HepG2 (cell line): ENCODE measurements around the gene TMEM253. TPM values are rescaled to one million over a fixed set of nuclear protein-coding genes. Genes with fewer than 3 reads are reported as not detected.

Source experiments
- CAMTA2 ChIP-seq: sonication (generic); formaldehyde crosslinking; IDR thresholded peaks from 2 replicates; pipeline ENCODE4 v1.4.0; 2020; ENCODE audit warnings: mild to moderate bottlenecking, missing genetic modification reagents, borderline replicate concordance
- HOXA5 ChIP-seq: sonication (generic); formaldehyde crosslinking; IDR thresholded peaks from 2 replicates; pipeline ENCODE4 v1.4.0; 2020; ENCODE audit warnings: missing genetic modification reagents
- KDM1A ChIP-seq: IDR thresholded peaks from 2 replicates; pipeline ENCODE4 v1.6.1; 2016; ENCODE audit warnings: missing compliant biosample characterization
- MED8 ChIP-seq: sonication (generic); formaldehyde crosslinking; IDR thresholded peaks from 2 replicates; pipeline ENCODE4 v1.8.1; 2023; ENCODE audit warnings: mild to moderate bottlenecking, missing genetic modification reagents; ENCODE audit not compliant: insufficient replicate concordance
- MIER2 ChIP-seq: IDR thresholded peaks from 2 replicates; pipeline ENCODE4 v1.6.1; 2016; ENCODE audit warnings: missing biosample characterization, missing genetic modification reagents
- PATZ1 ChIP-seq: sonication (generic); formaldehyde crosslinking; IDR thresholded peaks from 2 replicates; pipeline ENCODE4 v1.4.0; 2020; ENCODE audit warnings: missing genetic modification reagents
- PRMT3 ChIP-seq: sonication (generic); formaldehyde crosslinking; IDR thresholded peaks from 2 replicates; pipeline ENCODE4 v1.8.1; 2022; ENCODE audit warnings: low read depth, mild to moderate bottlenecking, moderate library complexity, missing genetic modification reagents, borderline replicate concordance
- RARA ChIP-seq: IDR thresholded peaks from 2 replicates; pipeline ENCODE4 v1.6.1; 2016; ENCODE audit warnings: missing genetic modification reagents, missing compliant biosample characterization
- REST ChIP-seq, 2 experiments: IDR thresholded peaks; 2 replicates each; pipeline ENCODE4 v1.6.1; 2011 to 2012; ENCODE audit warnings: low read length in 2 of 2, borderline replicate concordance in 1 of 2, low read depth in 1 of 2, mild to moderate bottlenecking in 1 of 2, moderate library complexity in 1 of 2
- REXO4 ChIP-seq: sonication (generic); formaldehyde crosslinking; IDR thresholded peaks from 2 replicates; pipeline ENCODE4 v1.8.0; 2022; ENCODE audit warnings: missing genetic modification reagents, mild to moderate bottlenecking, borderline replicate concordance
- RNF219 ChIP-seq: sonication (generic); formaldehyde crosslinking; IDR thresholded peaks from 2 replicates; pipeline ENCODE4 v1.5.0; 2020; ENCODE audit warnings: mild to moderate bottlenecking, missing genetic modification reagents
- SP4 ChIP-seq: sonication (generic); formaldehyde crosslinking; IDR thresholded peaks from 2 replicates; pipeline ENCODE4 v1.8.1; 2023; ENCODE audit warnings: mild to moderate bottlenecking, missing genetic modification reagents
- TCF7 ChIP-seq: sonication (generic); IDR thresholded peaks from 2 replicates; pipeline ENCODE4 v1.6.1; 2016; ENCODE audit warnings: antibody characterized with exemption, low read depth
- THAP11 ChIP-seq: IDR thresholded peaks from 2 replicates; pipeline ENCODE4 v1.6.1; 2016; ENCODE audit warnings: missing biosample characterization, missing genetic modification reagents
- TOE1 ChIP-seq: sonication (generic); formaldehyde crosslinking; IDR thresholded peaks from 2 replicates; pipeline ENCODE4 v1.4.0; 2020; ENCODE audit warnings: mild to moderate bottlenecking, missing genetic modification reagents
- YEATS2 ChIP-seq: sonication (generic); formaldehyde crosslinking; IDR thresholded peaks from 2 replicates; pipeline ENCODE4 v1.4.0; 2020; ENCODE audit warnings: missing genetic modification reagents, borderline replicate concordance
- ZFY ChIP-seq: sonication (generic); formaldehyde crosslinking; IDR thresholded peaks from 2 replicates; pipeline ENCODE4 v1.4.0; 2020; ENCODE audit warnings: missing genetic modification reagents
- ZNF12 ChIP-seq: sonication (generic); formaldehyde crosslinking; IDR thresholded peaks from 2 replicates; pipeline ENCODE4 v1.5.0; 2020; ENCODE audit warnings: missing genetic modification reagents
- ZNF761 ChIP-seq: sonication (generic); formaldehyde crosslinking; conservative IDR thresholded peaks from 2 replicates; pipeline ENCODE4 v1.4.0; 2020; ENCODE audit warnings: mild to moderate bottlenecking, missing genetic modification reagents
- ZNF850 ChIP-seq: sonication (generic); formaldehyde crosslinking; conservative IDR thresholded peaks from 2 replicates; pipeline ENCODE4 v1.9.0; 2021; ENCODE audit warnings: mild to moderate bottlenecking, missing genetic modification reagents
- ZNF878 ChIP-seq: sonication (generic); formaldehyde crosslinking; IDR thresholded peaks from 2 replicates; pipeline ENCODE4 v1.8.1; 2023; ENCODE audit warnings: mild to moderate bottlenecking, missing genetic modification reagents, moderate library complexity
- ZNF879 ChIP-seq: sonication (generic); formaldehyde crosslinking; IDR thresholded peaks from 2 replicates; pipeline ENCODE4 v1.8.1; 2023; ENCODE audit warnings: missing genetic modification reagents
- ZSCAN12 ChIP-seq: sonication (generic); formaldehyde crosslinking; IDR thresholded peaks from 2 replicates; pipeline ENCODE4 v1.9.0; 2021; ENCODE audit warnings: mild to moderate bottlenecking, missing genetic modification reagents
- polyA plus RNA-seq, 8 experiments: library from polyadenylated mRNA; depleted of rRNA in 3 of 8; stranded (reverse) in 7 of 8; unstranded in 1 of 8; fragments of >200 nt; fragmentation: Illumina TruSeq in 4 of 8; extraction: Trizol in 4 of 8; gene quantifications; 2 replicates each; pipeline versions ENCODE4 v1.2.1 to v1.2.3, GENCODE V29; 2011 to 2016; ENCODE audit warnings: low read depth in 4 of 8, missing spikeins in 1 of 8, mixed read lengths in 1 of 8; ENCODE audit not compliant: insufficient read depth in 1 of 8
- total RNA-seq, 5 experiments: library from RNA; depleted of rRNA; stranded (reverse); fragments of >200 nt; fragmentation: Illumina TruSeq; extraction: Trizol; gene quantifications; 2 replicates each; pipeline ENCODE4 v1.2.3, GENCODE V29; 2016; ENCODE audit warnings: low read depth in 1 of 5

Gene TMEM253
- total and polyA plus RNA-seq, 2 of the 13 experiments (the other 11 are each of a cell fraction or from before 2014, with no cell fraction given): 0.29 to 0.45 TPM

GRCh38 chr14:21095430-21096205, 5.2 kb upstream of the TMEM253 start (continued):
- 0 out of 2 replicates have a peak, but pooled peaks have one; percentile 64 for TF ChIP-seq ZSCAN12
- no peak for TF ChIP-seq KDM1A (CRISPR knock-in tag)
- TF ChIP-seq YEATS2: peak; percentile 43; the same call in 1 of the 2 replicates
- TF ChIP-seq ZNF878 (CRISPR knock-in tag): 0 out of 2 replicates have a peak, but pooled peaks have one; percentile 40
- no peak for TF ChIP-seq PRMT3
- TF ChIP-seq ZFY (CRISPR knock-in tag): 0 out of 2 replicates have a peak, but pooled peaks have one; percentile 26
- TF ChIP-seq MED8 (CRISPR knock-in tag): no peak
- 0 out of 2 replicates have a peak, but pooled peaks have one; percentile 56 for TF ChIP-seq ZNF12 (CRISPR knock-in tag)
- peak; percentile 35; the same call in 1 of the 2 replicates for TF ChIP-seq THAP11
- no peak for TF ChIP-seq ZNF761 (CRISPR knock-in tag)
- TF ChIP-seq REST (IDR thresholded peaks at IDR 0.05; ENCODE audit: borderline replicate concordance in 1 of 2, low read depth in 1 of 2, low read length in 2 of 2): peak in 1 of 2 experiments; percentile 96; a peak in 2 of 4 replicates
- no peak for TF ChIP-seq REXO4 (CRISPR knock-in tag)
- TF ChIP-seq ZNF879 (CRISPR knock-in tag): no peak
- 0 out of 2 replicates have a peak, but pooled peaks have one; percentile 34 for TF ChIP-seq HOXA5
- TF ChIP-seq PATZ1 (CRISPR knock-in tag): peak; percentile 23; the same call in 1 of the 2 replicates
- 0 out of 2 replicates have a peak, but pooled peaks have one; percentile 27 for TF ChIP-seq RARA (CRISPR knock-in tag)
- no peak for TF ChIP-seq TOE1 (CRISPR knock-in tag)
- no peak for TF ChIP-seq SP4
- no peak for TF ChIP-seq CAMTA2 (CRISPR knock-in tag)
- TF ChIP-seq RNF219 (CRISPR knock-in tag): no peak
- TF ChIP-seq MIER2 (CRISPR knock-in tag): peak; percentile 97
- no peak for TF ChIP-seq TCF7
- no peak for TF ChIP-seq ZNF850 (CRISPR knock-in tag)
